Fibroblast of lung (primary cell): ENCODE measurements around the gene ZNF354C.

Experiments
- EZH2 ChIP-seq: IDR thresholded peaks from 2 replicates; pipeline ENCODE4 v1.5.1; 2012; ENCODE audit warnings: low read length, control low read depth, mild to moderate bottlenecking; ENCODE audit errors: missing control alignments
- TF ChIP-seq, protein P1 (sequence below), 2 donors: IDR thresholded peaks in 1 of 2; conservative IDR thresholded peaks in 1 of 2; 1 replicate in 1 of 2; 2 replicates in 1 of 2; pipeline ENCODE4 v1.5.1; 2011 to 2012; ENCODE audit warnings: low read length in 2 of 2, control low read depth in 1 of 2, inconsistent platforms in 1 of 2, low read depth in 1 of 2, mild to moderate bottlenecking in 1 of 2

DNA sequence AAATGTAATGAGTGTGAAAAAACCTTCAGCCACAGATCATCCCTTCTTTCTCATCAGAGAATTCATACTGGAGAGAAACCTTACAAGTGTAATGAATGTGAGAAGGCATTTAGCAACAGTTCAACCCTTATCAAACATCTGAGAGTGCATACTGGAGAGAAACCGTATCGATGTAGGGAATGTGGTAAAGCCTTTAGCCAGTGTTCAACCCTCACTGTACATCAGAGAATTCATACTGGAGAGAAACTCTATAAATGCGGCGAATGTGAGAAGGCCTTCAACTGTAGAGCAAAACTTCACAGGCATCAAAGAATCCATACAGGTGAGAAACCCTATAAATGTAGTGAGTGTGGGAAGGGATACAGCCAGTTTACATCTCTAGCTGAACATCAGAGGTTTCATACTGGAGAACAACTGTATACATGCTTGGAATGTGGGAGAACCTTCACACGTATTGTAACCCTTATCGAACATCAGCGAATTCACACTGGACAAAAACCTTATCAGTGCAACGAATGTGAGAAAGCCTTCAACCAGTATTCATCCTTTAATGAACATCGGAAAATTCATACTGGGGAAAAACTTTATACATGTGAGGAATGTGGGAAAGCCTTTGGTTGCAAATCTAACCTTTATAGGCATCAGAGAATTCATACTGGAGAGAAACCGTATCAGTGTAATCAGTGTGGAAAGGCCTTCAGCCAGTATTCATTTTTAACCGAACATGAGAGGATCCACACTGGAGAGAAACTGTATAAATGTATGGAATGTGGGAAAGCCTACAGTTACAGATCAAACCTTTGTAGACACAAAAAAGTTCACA, 19.2 kb downstream of the ZNF354C start:
- TF ChIP-seq, protein P1, sequence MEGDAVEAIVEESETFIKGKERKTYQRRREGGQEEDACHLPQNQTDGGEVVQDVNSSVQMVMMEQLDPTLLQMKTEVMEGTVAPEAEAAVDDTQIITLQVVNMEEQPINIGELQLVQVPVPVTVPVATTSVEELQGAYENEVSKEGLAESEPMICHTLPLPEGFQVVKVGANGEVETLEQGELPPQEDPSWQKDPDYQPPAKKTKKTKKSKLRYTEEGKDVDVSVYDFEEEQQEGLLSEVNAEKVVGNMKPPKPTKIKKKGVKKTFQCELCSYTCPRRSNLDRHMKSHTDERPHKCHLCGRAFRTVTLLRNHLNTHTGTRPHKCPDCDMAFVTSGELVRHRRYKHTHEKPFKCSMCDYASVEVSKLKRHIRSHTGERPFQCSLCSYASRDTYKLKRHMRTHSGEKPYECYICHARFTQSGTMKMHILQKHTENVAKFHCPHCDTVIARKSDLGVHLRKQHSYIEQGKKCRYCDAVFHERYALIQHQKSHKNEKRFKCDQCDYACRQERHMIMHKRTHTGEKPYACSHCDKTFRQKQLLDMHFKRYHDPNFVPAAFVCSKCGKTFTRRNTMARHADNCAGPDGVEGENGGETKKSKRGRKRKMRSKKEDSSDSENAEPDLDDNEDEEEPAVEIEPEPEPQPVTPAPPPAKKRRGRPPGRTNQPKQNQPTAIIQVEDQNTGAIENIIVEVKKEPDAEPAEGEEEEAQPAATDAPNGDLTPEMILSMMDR (conservative IDR thresholded peaks at IDR 0.05 in 1 of 2, IDR thresholded peaks at IDR 0.05 in 1 of 2; ENCODE audit: low read depth in 1 of 2, low read length in 2 of 2), result no peak
- TF ChIP-seq EZH2, result no peak
